Testis (tissue), 3 donors: ENCODE data around the gene FABP3. TPM values are rescaled to one million over a fixed set of nuclear protein-coding genes. Genes with fewer than 3 reads are reported as not detected.

ENCODE experiments used
- DNase-seq: peaks from one replicate; pipeline ENCODE4 v3.0.0-alpha.2; 2019
- H3K27ac ChIP-seq, 2 donors: fragments of 200-600 bp; sonication (generic); one replicate each; pipeline ENCODE4 v1.5.1; 2019
- H3K27me3 ChIP-seq: fragments of 200-600 bp; sonication (generic); one replicate; pipeline ENCODE4 v1.5.1; 2019
- H3K36me3 ChIP-seq: fragments of 200-600 bp; sonication (generic); one replicate; pipeline ENCODE4 v1.5.1; 2017; ENCODE audit warnings: low read depth; ENCODE audit errors: missing control alignments
- H3K4me1 ChIP-seq: fragments of 200-600 bp; sonication (generic); one replicate; pipeline ENCODE4 v1.5.1; 2019
- H3K4me3 ChIP-seq, 2 donors: fragments of 200-600 bp; sonication (generic); one replicate each; pipeline ENCODE4 v1.5.1; 2017 to 2019
- H3K9me3 ChIP-seq: fragments of 200-600 bp; sonication (generic); one replicate; pipeline ENCODE4 v1.5.1; 2017
- POLR2A ChIP-seq: fragments of 450-650 bp; IDR thresholded peaks from one replicate; pipeline ENCODE4 v1.6.1; 2017; ENCODE audit warnings: antibody characterized with exemption, mild to moderate bottlenecking, moderate library complexity
- WGBS, 2 donors: methylation state at CpG; one replicate each; pipeline ENCODE4 v1.1.5; 2018; 5-methylcytosine and 5-hydroxymethylcytosine counted together
- intact Hi-C: fragments of 100-400 bp; cut with DNase I; formaldehyde crosslinking; loops from one replicate; pipeline ENCODE4 v1.15.1; 2023; ENCODE audit warnings: low total_unique reads
- polyA plus RNA-seq: library from polyadenylated mRNA; stranded (reverse); fragments of 350-450 nt; fragmentation: Illumina TruSeq; extraction: RNeasy Lipid Tissue Mini Kit (QIAGEN cat#74804); gene quantifications from one replicate; pipeline ENCODE4 v1.2.3, GENCODE V29; 2014; ENCODE audit warnings: low read depth, low replicate concordance; ENCODE audit not compliant: insufficient read depth
- total RNA-seq, 2 donors: library from RNA; depleted of rRNA; stranded (reverse); fragments of >200 nt; gene quantifications; one replicate each; pipeline ENCODE4 v1.2.3, GENCODE V29; 2016
- TF ChIP-seq, protein P1 (sequence below), 3 experiments: fragments of 450-650 bp in 2 of 3; fragments of 200-600 bp in 1 of 3; sonication (generic) in 1 of 3; IDR thresholded peaks; one replicate each; pipeline ENCODE4 v1.5.1; 2016 to 2019; ENCODE audit warnings: antibody characterized with exemption in 3 of 3, mild to moderate bottlenecking in 2 of 3, moderate library complexity in 1 of 3

The FABP3 gene
- total and polyA plus RNA-seq, 3 donors from 2014 or later = 28.3 to 67.5 (median 34.3) TPM

DNA sequence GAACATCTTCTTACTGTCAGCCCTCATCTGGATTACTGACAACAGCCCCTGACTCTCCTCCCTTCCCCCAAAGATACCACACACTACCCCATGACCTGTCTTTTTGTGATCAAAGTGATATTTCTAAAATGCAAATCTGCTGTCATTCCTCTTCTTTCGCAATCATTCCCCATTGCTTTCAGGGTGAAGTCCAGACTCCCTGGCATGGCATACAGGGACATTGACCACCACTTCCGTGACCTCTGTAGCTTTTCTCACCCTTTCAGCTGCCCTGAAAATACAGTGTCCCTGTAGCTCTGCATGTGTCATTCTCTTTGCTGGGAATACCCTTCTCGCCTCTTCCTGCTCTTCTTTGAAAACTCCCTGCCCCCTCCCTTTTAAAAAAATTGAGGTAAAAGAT lies 44.3 kb upstream of the FABP3 start:
- Histone ChIP-seq H3K9me3 (no peaks in the 10 kb centered on the region), H3K4me1 (peaks cover 3% of the 10 kb centered on the region), H3K36me3 (no peaks in the 10 kb centered on the region), H3K27me3 (no peaks in the 10 kb centered on the region), H3K27ac (no peak overlapping the region), H3K4me3 (no peak overlapping the region)
- intact Hi-C loops = no loop called here
- 86 to 93% methylated on average over 3 of the region's 3 CpGs for WGBS, 2 donors
- DNase-seq = no peak
- TF ChIP-seq, protein P1, sequence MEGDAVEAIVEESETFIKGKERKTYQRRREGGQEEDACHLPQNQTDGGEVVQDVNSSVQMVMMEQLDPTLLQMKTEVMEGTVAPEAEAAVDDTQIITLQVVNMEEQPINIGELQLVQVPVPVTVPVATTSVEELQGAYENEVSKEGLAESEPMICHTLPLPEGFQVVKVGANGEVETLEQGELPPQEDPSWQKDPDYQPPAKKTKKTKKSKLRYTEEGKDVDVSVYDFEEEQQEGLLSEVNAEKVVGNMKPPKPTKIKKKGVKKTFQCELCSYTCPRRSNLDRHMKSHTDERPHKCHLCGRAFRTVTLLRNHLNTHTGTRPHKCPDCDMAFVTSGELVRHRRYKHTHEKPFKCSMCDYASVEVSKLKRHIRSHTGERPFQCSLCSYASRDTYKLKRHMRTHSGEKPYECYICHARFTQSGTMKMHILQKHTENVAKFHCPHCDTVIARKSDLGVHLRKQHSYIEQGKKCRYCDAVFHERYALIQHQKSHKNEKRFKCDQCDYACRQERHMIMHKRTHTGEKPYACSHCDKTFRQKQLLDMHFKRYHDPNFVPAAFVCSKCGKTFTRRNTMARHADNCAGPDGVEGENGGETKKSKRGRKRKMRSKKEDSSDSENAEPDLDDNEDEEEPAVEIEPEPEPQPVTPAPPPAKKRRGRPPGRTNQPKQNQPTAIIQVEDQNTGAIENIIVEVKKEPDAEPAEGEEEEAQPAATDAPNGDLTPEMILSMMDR (IDR thresholded peaks at IDR 0.05) = no peak
- TF ChIP-seq POLR2A = no peak

DNA sequence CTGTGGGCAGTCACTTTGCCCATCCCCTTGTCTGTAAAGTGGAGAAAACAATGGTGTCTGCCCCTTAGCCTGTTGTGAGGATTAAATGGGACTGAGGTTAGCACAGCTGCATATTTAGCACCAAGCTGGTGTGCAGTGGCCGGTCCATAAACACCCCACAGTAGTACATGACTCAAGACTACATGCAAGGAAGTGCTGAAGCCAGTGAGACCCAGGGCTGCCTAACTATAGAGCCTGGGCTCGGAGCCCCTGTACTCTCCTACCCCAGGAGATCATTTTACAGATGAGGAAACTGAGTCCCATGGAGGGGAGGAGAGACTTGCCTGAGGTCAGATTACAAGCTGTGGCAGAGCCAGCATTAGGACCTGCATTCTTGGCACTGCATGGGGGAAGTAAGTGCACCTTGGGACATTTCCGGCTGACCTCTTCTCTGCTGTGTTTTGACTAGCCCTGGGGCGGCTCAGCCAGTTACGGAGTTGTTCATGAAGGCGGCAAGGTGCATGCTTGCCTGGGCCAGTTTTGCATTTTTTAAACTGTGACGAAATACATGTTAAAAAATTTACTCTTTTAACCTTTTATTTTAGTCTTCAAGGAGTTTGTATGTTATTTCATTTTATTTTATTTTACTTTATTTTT lies 43.3 kb upstream of the FABP3 start:
- H3K36me3 ChIP-seq = no peaks in the 10 kb centered on the region
- H3K4me3 ChIP-seq = no peak overlapping the region
- TF ChIP-seq POLR2A = no peak
- TF ChIP-seq, protein P1 (IDR thresholded peaks at IDR 0.05) = no peak
- no peak for DNase-seq
- intact Hi-C loops = no loop called here
- H3K27ac ChIP-seq = no peak overlapping the region
- H3K27me3 ChIP-seq = no peaks in the 10 kb centered on the region
- H3K9me3 ChIP-seq = no peaks in the 10 kb centered on the region
- H3K4me1 ChIP-seq = peaks cover 3% of the 10 kb centered on the region
- WGBS, 2 donors = 90 to 93% methylated on average over 5 to 7 of the region's 7 CpGs

DNA sequence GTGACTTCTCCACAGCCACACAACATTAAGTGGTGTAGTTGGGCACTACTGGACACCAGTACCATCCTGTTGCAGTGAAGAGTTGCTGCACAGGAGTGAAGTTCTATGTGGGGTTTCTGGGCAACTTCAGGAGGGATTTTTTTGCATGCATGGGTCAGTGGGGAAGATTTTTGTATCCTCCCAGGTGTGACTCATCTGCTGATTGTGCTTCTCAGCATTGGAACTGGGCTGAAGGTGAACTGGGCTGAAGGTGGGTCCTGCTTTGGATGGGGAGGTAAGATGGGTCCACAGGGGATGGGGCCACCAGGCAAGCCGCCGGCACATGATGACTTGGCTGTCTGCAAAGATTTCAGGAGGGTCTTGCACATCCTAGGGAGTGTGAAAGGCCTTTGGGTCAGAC lies 42.8 kb upstream of the FABP3 start:
- Histone ChIP-seq H3K27ac (no peak overlapping the region), H3K27me3 (no peaks in the 10 kb centered on the region), H3K36me3 (no peaks in the 10 kb centered on the region), H3K4me3 (no peak overlapping the region), H3K4me1 (peaks cover 3% of the 10 kb centered on the region), H3K9me3 (no peaks in the 10 kb centered on the region)
- no peak for DNase-seq
- intact Hi-C loops = no loop called here
- no peak for TF ChIP-seq POLR2A
- TF ChIP-seq, protein P1 (IDR thresholded peaks at IDR 0.05) = no peak
- 89 to 100% methylated on average over 2 of the region's 2 CpGs for WGBS, 2 donors

DNA sequence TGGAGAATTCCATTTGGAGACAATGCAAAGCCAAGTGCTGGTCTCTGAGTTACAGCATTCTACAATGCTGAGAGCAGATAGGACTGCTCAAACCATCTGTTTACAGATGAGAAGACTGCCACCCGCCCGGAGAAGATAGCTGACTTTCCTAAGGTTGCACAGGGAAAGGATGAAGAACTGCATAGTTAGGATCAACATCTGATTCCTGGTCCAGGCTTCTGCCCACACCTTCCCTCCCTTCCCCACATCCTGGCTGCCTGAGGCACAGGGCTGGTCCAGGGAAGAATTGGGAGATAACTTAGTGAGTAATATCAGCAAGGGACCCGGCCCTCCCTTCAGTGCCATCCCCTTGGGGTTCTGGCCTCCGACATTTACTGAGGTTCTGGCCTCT lies 42.1 kb upstream of the FABP3 start:
- intact Hi-C loops = no loop called here
- TF ChIP-seq, protein P1 (IDR thresholded peaks at IDR 0.05) = no peak
- TF ChIP-seq POLR2A = no peak
- WGBS, 2 donors = 83 to 97% methylated on average over 4 of the region's 4 CpGs
- Histone ChIP-seq H3K9me3 (no peaks in the 10 kb centered on the region), H3K4me1 (peaks cover 3% of the 10 kb centered on the region), H3K36me3 (no peaks in the 10 kb centered on the region), H3K4me3 (no peak overlapping the region), H3K27me3 (no peaks in the 10 kb centered on the region), H3K27ac (no peak overlapping the region)
- no peak for DNase-seq

DNA sequence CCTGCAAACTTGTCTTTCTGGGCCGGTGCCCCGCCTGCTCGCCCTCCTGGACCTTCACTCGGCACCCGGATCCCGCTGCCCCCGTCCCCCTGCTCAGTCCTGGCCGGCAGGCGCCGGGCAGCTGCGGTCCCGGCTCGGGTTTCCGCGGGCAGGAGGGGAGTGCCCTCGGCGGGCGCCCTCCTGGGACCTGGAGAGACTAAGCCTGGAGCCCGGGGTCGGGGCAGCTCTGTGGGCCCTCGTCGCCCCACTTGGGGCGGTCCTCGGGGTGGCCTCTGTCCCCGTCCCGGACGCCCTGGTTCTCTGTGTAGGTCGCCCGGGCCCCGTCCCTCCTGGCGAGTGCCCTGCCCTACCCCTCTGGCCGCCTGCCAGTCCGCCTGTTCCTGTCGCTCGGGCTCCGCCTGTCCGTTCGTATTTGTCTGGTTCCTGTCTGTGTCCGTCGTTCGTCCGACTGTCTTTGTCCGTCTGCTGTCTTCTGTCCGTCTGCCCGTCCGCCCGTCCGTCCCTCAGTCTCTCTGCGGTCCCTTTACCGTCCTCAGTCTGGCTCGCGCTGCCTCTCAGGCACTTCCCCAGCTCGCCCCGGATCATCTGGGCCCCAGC lies 40.6 kb upstream of the FABP3 start:
- no peaks in the 10 kb centered on the region for H3K27me3 ChIP-seq
- DNase-seq = peak; percentile 77
- peaks cover 3% of the 10 kb centered on the region for H3K4me1 ChIP-seq
- WGBS, 2 donors = 0 to 1% methylated on average over 46 to 50 of the region's 54 CpGs
- H3K9me3 ChIP-seq = no peaks in the 10 kb centered on the region
- peak overlapping the region in 1 of 2 donors; percentile 24 for H3K27ac ChIP-seq
- H3K36me3 ChIP-seq = no peaks in the 10 kb centered on the region
- H3K4me3 ChIP-seq = peak overlapping the region; percentile 55 to 78
- TF ChIP-seq POLR2A = no peak
- TF ChIP-seq, protein P1 (IDR thresholded peaks at IDR 0.05) = no peak
- intact Hi-C loops = no loop called here
